ENCODE data around the gene FAF2.
"Not testable (repeated sequence)": the region's sequence is repeated elsewhere in the genome, so short reads cannot be mapped to it uniquely, and the experiment has no call there.

FAF2 gene

DNA sequence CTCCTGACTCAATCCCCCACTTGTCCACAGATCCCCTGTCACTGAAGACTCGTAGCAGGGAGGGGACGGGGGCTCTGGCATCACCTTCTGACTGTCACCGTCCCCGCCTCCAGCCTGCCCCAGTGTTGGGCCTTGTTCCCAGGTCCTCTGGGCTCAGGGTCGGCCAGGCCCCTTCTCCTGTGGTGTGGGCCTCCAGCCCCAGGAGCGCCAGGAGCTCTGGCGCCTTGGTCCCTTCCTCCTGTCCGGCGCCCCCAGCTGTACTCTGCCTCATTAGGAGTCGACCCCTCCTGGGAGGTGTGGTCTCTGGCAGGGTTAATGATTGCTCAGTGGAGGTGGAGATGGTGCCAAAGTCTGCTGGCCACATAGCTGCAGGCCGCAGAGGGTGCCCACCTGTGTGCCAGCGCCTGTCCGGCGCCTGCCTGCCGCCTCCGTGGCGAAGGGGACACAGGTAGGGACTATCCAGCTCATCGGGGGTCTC is 100.8 kb downstream of the FAF2 start, which contains the start of gene CDHR2:
Gene CDHR2, plus strand, starts transcription at position 376 of the 478 bp plus-strand sequence. CDS start 16,011 bp downstream, outside the sequence.
- no peak for DNase-seq

DNA sequence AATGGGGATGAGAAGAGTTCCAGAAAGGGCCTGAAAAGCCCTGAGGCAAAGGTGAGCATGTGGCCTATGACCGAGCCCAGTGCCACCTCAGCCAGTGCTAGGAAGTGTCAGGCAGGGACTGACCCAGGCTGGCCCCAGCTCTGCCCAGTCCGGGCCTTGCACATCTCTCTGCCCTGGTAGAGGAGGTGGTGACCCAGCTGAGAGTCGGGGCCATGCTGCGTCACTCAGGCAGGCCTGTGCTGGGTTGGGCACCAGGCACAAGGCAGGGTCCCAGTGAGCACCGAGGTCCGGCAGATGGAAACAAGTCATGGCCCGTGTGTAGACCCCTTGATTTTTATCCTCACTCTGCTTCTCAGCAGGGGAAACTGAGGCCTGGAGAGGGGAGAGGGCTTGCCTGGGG is 101.7 kb downstream of the FAF2 start:
- no peak for DNase-seq

DNA sequence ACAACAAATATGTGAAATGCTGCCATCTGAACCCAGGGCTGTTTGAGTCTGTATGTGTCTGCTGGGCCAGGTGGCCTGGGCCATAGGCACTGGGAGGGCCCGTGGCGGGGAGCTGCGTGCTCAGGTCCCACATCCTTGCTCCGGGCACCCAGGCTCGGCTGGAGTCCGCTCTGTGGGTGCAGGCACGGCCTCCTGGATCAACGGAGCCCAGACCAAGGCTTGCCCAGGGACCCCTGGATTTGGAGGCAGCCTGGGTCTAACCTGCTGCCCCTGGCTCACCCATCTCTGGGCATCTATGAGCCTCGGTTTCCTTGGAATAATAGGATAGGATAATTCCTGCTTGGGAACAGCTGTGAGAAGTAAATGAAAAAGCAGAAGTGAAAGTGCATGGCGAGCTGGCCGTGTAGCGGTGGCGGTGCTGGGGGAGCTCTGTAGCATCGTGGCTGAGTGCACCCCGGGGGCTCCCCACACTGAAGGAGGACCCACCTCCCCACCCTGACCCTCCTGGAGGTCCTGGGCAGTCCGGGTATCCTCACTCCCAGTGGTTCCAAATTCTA is 102.2 kb downstream of the FAF2 start:
- DNase-seq = no peak

DNA sequence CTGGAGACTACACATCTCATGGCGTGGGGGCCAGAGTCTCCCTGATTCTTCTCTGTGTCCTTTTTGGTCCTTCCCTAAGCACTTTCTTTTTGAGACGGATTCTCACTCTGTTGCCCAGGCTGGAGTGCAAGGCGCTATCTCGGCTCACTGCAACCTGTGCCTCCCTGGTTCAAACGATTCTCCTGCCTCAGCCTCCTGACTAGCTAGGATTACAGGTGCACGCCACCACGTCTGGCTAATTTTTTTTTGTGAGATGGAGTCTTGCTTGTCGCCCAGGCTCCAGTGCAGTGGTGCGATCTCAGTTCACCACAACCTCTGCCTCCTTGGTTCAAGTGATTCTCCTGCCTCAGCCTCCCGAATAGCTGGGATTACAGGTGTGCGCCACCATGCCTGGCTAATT is 102.8 kb downstream of the FAF2 start:
- not testable (repeated sequence) for DNase-seq

- DNase-seq = no peak
These were observed 104.2 kb downstream of the FAF2 start for GRCh38 chr5:176552332-176552869.

- DNase-seq = no peak
These were observed 105.3 kb downstream of the FAF2 start for GRCh38 chr5:176553260-176554085.

DNA sequence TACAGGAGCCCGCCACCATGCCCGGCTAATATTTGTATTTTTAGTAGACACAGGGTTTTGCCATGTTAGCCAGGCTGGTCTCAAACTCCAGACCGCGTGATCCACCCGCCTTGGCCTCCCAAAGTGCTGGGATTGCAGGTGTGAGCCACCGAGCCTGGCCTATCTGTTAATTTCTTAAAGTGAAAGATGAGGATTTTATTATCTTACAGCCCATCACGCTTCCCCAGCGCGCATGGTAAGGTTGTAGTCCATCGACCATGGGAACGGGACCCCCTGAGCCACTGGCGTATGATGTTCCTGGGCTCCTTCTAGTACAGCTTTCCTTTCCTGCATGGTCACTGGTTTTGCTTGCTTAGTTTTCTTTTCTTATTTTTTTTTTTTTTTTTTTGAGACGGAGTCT is 109.7 kb downstream of the FAF2 start:
- DNase-seq = no peak
